Astrocyte (in vitro differentiated cells and primary cell): ENCODE measurements around the gene TNFRSF4. TPM values are rescaled to one million over a fixed set of nuclear protein-coding genes. Genes with fewer than 3 reads are reported as not detected.

Experiments used
- DNase-seq: peaks from one replicate; pipeline ENCODE4 v3.0.0-alpha.2; 2010; ENCODE audit warnings: low read depth
- FAIRE-seq: peaks from 2 replicates; lab custom pipeline; 2011; peaks lifted over from hg19 to GRCh38; lab: Jason Lieb, UNC
- H2AFZ ChIP-seq: 2 replicates; pipeline ENCODE4 v1.6.0; 2012; ENCODE audit warnings: low read depth, low read length, inconsistent platforms
- H3K27ac ChIP-seq: 2 replicates; pipeline ENCODE4 v1.5.1; 2011; ENCODE audit warnings: low read depth, low read length, inconsistent platforms
- H3K27me3 ChIP-seq: 2 replicates; pipeline ENCODE4 v1.6.0; 2011; ENCODE audit warnings: low read length, inconsistent platforms; ENCODE audit not compliant: insufficient read depth
- H3K36me3 ChIP-seq: 2 replicates; pipeline ENCODE4 v1.5.1; 2011; ENCODE audit warnings: low read length, inconsistent platforms; ENCODE audit not compliant: insufficient read depth
- H3K4me1 ChIP-seq: 2 replicates; pipeline ENCODE4 v1.5.1; 2011; ENCODE audit warnings: low read length, inconsistent platforms; ENCODE audit not compliant: insufficient read depth
- H3K4me2 ChIP-seq: 2 replicates; pipeline ENCODE4 v1.6.0; 2012; ENCODE audit warnings: low read length, inconsistent platforms
- H3K4me3 ChIP-seq: 2 replicates; pipeline ENCODE4 v1.5.1; 2011; ENCODE audit warnings: low read depth, mild to moderate bottlenecking, low read length, inconsistent platforms; ENCODE audit not compliant: insufficient read depth
- H3K79me2 ChIP-seq: 2 replicates; pipeline ENCODE4 v1.6.0; 2012; ENCODE audit warnings: mild to moderate bottlenecking, low read length, inconsistent platforms; ENCODE audit not compliant: insufficient read depth
- H3K9ac ChIP-seq: 2 replicates; pipeline ENCODE4 v1.6.0; 2012; ENCODE audit warnings: mild to moderate bottlenecking, low read length, inconsistent platforms
- H3K9me3 ChIP-seq: 2 replicates; pipeline ENCODE4 v1.5.1; 2012; ENCODE audit warnings: low read depth, mild to moderate bottlenecking, low read length, inconsistent platforms; ENCODE audit not compliant: insufficient read depth
- H4K20me1 ChIP-seq: 2 replicates; pipeline ENCODE4 v1.6.0; 2012; ENCODE audit warnings: low read length, inconsistent platforms; ENCODE audit not compliant: insufficient read depth
- H3K27ac Mint-ChIP-seq: one replicate; pipeline ENCODE4 v1.8.0; 2021; ENCODE audit warnings: mild to moderate bottlenecking, mixed read lengths; ENCODE audit not compliant: unreplicated experiment
- H3K27me3 Mint-ChIP-seq: one replicate; pipeline ENCODE4 v1.8.0; 2021; ENCODE audit warnings: low read depth, mixed read lengths; ENCODE audit not compliant: unreplicated experiment
- H3K36me3 Mint-ChIP-seq: one replicate; pipeline ENCODE4 v1.8.0; 2021; ENCODE audit warnings: low read depth, mixed read lengths; ENCODE audit not compliant: unreplicated experiment
- H3K4me1 Mint-ChIP-seq: one replicate; pipeline ENCODE4 v1.8.0; 2021; ENCODE audit warnings: low read depth, mixed read lengths; ENCODE audit not compliant: unreplicated experiment
- H3K4me3 Mint-ChIP-seq: one replicate; pipeline ENCODE4 v1.8.0; 2021; ENCODE audit warnings: mild to moderate bottlenecking, moderate library complexity, mixed read lengths; ENCODE audit not compliant: unreplicated experiment
- H3K9me3 Mint-ChIP-seq: one replicate; pipeline ENCODE4 v1.8.0; 2021; ENCODE audit warnings: mild to moderate bottlenecking, mixed read lengths; ENCODE audit not compliant: unreplicated experiment
- EZH2 ChIP-seq: IDR thresholded peaks from 2 replicates; pipeline ENCODE4 v1.6.1; 2012; ENCODE audit warnings: mild to moderate bottlenecking, low read length, inconsistent platforms; ENCODE audit not compliant: insufficient read depth
- total RNA-seq: library from RNA; stranded (reverse); gene quantifications from 2 replicates; pipeline ENCODE4 v1.2.1, GENCODE V29; 2021
- TF ChIP-seq, protein P1 (sequence below): IDR thresholded peaks from 2 replicates; pipeline ENCODE4 v1.5.1; 2011; ENCODE audit warnings: low read depth, mild to moderate bottlenecking, inconsistent platforms, low read length, moderate library complexity; ENCODE audit not compliant: insufficient read depth

TNFRSF4 gene
- total RNA-seq, 1 donor from 2014 or later = 0.41 TPM

DNA sequence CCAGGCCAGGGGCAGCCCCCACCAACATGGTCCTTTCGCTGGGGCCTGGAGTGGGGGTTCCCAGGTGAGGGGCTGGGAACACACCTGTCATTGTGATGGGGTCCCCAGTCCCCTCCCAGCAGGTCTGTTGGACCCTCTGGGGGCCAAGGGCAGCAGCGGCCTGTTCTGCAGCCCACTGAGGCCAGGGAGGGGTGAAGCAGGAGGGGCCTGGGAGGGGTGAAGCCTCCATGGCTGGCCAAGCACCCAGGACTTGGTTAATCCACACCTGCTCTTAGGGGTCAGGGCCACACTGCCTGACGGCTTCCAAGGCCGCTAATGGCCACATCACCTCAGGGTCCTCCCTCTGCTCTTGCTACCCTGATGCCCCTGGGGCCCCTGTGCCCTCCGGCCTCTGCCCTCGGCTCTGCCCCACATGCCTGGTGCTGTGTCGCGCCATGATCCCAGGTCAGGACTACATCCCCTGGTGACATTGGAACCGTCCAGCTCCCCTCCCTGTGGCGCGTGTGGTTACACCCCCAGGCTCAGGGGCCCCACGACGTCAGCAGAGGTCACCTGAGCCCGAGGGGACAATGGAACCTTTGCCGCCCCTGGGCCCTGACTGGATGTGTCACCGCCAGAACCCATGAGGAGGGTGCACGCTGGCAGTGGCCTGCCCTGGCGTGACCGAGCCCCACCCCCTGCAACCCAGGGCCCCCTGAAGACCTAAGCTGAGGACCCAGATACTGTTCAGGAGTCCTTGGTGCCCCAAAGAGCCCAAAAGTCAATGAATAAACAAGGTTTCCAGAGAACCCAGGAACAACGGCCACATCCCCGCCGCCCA lies 14.6 kb downstream of the TNFRSF4 start:
- DNase-seq = no peak
- no peaks in the 10 kb centered on the region for H3K79me2 ChIP-seq
- FAIRE-seq = no peak
- H4K20me1 ChIP-seq = no peaks in the 10 kb centered on the region
- H3K4me1 ChIP-seq = no peaks in the 10 kb centered on the region
- H3K4me3 ChIP-seq = no peak overlapping the region
- no peaks in the 10 kb centered on the region for H3K36me3 Mint-ChIP-seq
- no peak overlapping the region for H3K27ac Mint-ChIP-seq
- no peak overlapping the region for H2AFZ ChIP-seq
- peaks cover 9% of the 10 kb centered on the region for H3K9me3 Mint-ChIP-seq
- TF ChIP-seq EZH2 = no peak
- TF ChIP-seq, protein P1, sequence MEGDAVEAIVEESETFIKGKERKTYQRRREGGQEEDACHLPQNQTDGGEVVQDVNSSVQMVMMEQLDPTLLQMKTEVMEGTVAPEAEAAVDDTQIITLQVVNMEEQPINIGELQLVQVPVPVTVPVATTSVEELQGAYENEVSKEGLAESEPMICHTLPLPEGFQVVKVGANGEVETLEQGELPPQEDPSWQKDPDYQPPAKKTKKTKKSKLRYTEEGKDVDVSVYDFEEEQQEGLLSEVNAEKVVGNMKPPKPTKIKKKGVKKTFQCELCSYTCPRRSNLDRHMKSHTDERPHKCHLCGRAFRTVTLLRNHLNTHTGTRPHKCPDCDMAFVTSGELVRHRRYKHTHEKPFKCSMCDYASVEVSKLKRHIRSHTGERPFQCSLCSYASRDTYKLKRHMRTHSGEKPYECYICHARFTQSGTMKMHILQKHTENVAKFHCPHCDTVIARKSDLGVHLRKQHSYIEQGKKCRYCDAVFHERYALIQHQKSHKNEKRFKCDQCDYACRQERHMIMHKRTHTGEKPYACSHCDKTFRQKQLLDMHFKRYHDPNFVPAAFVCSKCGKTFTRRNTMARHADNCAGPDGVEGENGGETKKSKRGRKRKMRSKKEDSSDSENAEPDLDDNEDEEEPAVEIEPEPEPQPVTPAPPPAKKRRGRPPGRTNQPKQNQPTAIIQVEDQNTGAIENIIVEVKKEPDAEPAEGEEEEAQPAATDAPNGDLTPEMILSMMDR = no peak
- no peaks in the 10 kb centered on the region for H3K27me3 ChIP-seq
- H3K9me3 ChIP-seq = no peaks in the 10 kb centered on the region
- H3K4me1 Mint-ChIP-seq = no peaks in the 10 kb centered on the region
- H3K27ac ChIP-seq = no peak overlapping the region
- H3K9ac ChIP-seq = no peak overlapping the region
- H3K4me2 ChIP-seq = no peak overlapping the region
- no peak overlapping the region for H3K4me3 Mint-ChIP-seq
- H3K36me3 ChIP-seq = no peaks in the 10 kb centered on the region
- H3K27me3 Mint-ChIP-seq = peaks cover 18% of the 10 kb centered on the region

GRCh38 chr1:1198423-1199140 lies 15.4 kb downstream of the TNFRSF4 start:
- no peak overlapping the region for H3K4me2 ChIP-seq
- no peaks in the 10 kb centered on the region for H3K9me3 ChIP-seq
- no peaks in the 10 kb centered on the region for H3K79me2 ChIP-seq
- H3K9me3 Mint-ChIP-seq = peaks cover 11% of the 10 kb centered on the region
- TF ChIP-seq EZH2 = no peak
- TF ChIP-seq, protein P1 = no peak
- peaks cover 2% of the 10 kb centered on the region for H3K27me3 ChIP-seq
- no peaks in the 10 kb centered on the region for H3K4me1 Mint-ChIP-seq
- H3K27ac ChIP-seq = no peak overlapping the region
- no peak overlapping the region for H3K27ac Mint-ChIP-seq
- H3K9ac ChIP-seq = no peak overlapping the region
- no peaks in the 10 kb centered on the region for H3K4me1 ChIP-seq
- DNase-seq (no peak), FAIRE-seq (no peak)
- H3K36me3 ChIP-seq = no peaks in the 10 kb centered on the region
- H3K27me3 Mint-ChIP-seq = peaks cover 20% of the 10 kb centered on the region
- H3K4me3 Mint-ChIP-seq = no peak overlapping the region
- no peak overlapping the region for H2AFZ ChIP-seq
- no peak overlapping the region for H3K4me3 ChIP-seq
- no peaks in the 10 kb centered on the region for H4K20me1 ChIP-seq
- H3K36me3 Mint-ChIP-seq = no peaks in the 10 kb centered on the region
